Heart left ventricle (tissue), 16 donors: ENCODE data around the gene SND1. TPM values are rescaled to one million over a fixed set of nuclear protein-coding genes. Genes with fewer than 3 reads are reported as not detected.
A peak's percentile ranks its signal among the peaks of the same experiment; 100 is the strongest.

ENCODE experiments used
- ATAC-seq, 4 donors: fragments of 200-7000 bp; cut with Tn5 transposase; one replicate each; pipeline ENCODE4 v1.9.1; 2020 to 2022; ENCODE audit warnings: moderate library complexity in 4 of 4, mild to moderate bottlenecking in 3 of 4, moderate number of reproducible peaks in 1 of 4
- DNase-seq, 5 donors: peaks; one replicate each; pipeline ENCODE4 v3.0.0-alpha.2; 2020
- H3K27ac ChIP-seq, 12 donors: fragments of 200-600 bp; sonication (generic) in 4 of 12; one replicate each; pipeline versions ENCODE4 v1.5.0 to v1.8.0; 2016 to 2022; ENCODE audit warnings: mild to moderate bottlenecking in 2 of 12
- H3K27me3 ChIP-seq, 9 donors: fragments of 200-600 bp; sonication (generic) in 2 of 9; one replicate each; pipeline versions ENCODE4 v1.5.1 to v1.8.0; 2016 to 2022; ENCODE audit warnings: mild to moderate bottlenecking in 3 of 9
- H3K36me3 ChIP-seq, 9 donors: fragments of 200-600 bp; sonication (generic) in 2 of 9; one replicate each; pipeline versions ENCODE4 v1.5.0 to v1.8.0; 2018 to 2022; ENCODE audit warnings: mild to moderate bottlenecking in 2 of 9
- H3K4me1 ChIP-seq, 12 donors: fragments of 200-600 bp; sonication (generic) in 4 of 12; one replicate each; pipeline versions ENCODE4 v1.5.0 to v1.8.0; 2016 to 2022; ENCODE audit warnings: mild to moderate bottlenecking in 3 of 12
- H3K4me3 ChIP-seq, 12 donors: fragments of 200-600 bp; sonication (generic) in 4 of 12; one replicate each; pipeline versions ENCODE4 v1.5.0 to v1.8.0; 2017 to 2022; ENCODE audit warnings: mild to moderate bottlenecking in 9 of 12, moderate library complexity in 4 of 12
- H3K9me3 ChIP-seq, 12 donors: fragments of 200-600 bp; sonication (generic) in 4 of 12; one replicate each; pipeline versions ENCODE4 v1.5.0 to v1.8.0; 2016 to 2022; ENCODE audit warnings: mild to moderate bottlenecking in 1 of 12
- CTCF ChIP-seq, 12 donors: fragments of 200-600 bp; sonication (generic) in 4 of 12; IDR thresholded peaks; one replicate each; pipeline versions ENCODE4 v1.5.0 to v1.8.0; 2018 to 2022; ENCODE audit warnings: antibody characterized with exemption in 12 of 12, mild to moderate bottlenecking in 5 of 12
- POLR2A ChIP-seq, 2 donors: fragments of 450-650 bp; IDR thresholded peaks; one replicate each; pipeline ENCODE4 v1.6.1; 2017; ENCODE audit warnings: antibody characterized with exemption in 2 of 2, mild to moderate bottlenecking in 2 of 2, moderate library complexity in 2 of 2
- WGBS, 4 donors: extraction: QIAGEN DNeasy Blood & Tissue Kit in 2 of 4; methylation state at CpG; one replicate each; pipeline versions ENCODE4 v1.1.5 to v1.1.7; 2013 to 2018; 5-methylcytosine and 5-hydroxymethylcytosine counted together
- intact Hi-C, 10 donors: fragments of 100-400 bp; cut with DNase I; formaldehyde crosslinking; loops; one replicate each; pipeline versions ENCODE4 v1.11.1 to v1.14.2; 2022
- polyA plus RNA-seq, 2 donors: library from polyadenylated mRNA; stranded (reverse); fragments of 200-250 nt; gene quantifications; one replicate each; pipeline ENCODE4 v1.2.3, GENCODE V29; 2013
- total RNA-seq, 9 donors: library from RNA; depleted of rRNA in 2 of 9; stranded (reverse); fragments of >200 nt in 2 of 9; fragmentation: NEBNext Ultra II Directional in 3 of 9; extraction: Animal tissue kit (Norgen Biotek cat#: 25700) in 3 of 9; gene quantifications; one replicate each; pipeline versions ENCODE4 v1.1.0 to v1.2.4, GENCODE V29; 2016 to 2023
- donor health status: ischemic (EF 13 %, LVEDD 7.1; RV severe dilation, severe dysfunction).
- donor health status: healthy with polysubstance abuse.
- donor health status: DM: no; HTN: yes; CAD: no.
- donor health status: DM: no; HTN: no; CAD: no.
- donor health status: ischemic (EF 25% LVEDD 6.9; RV normal size, moderate dysfunction).
- donor health status: ischemic (EF 25% LVEDD 5.7; RV mildly dilated, moderate dysfunction).
- donor health status: healthy.
- donor health status: DM: yes; HTN: yes; CAD: no.
- donor health status: ischemic (EF 35%, LVEDD 5.7; RV mildly dilated, moderate dysfunction).
- donor health status: nonischemic (EF 11% LVEDD 7.7; RV severe dilation, severe dysfunction).
- donor health status: DM: yes; HTN: yes; CAD: no.
- donor health status: PGD.
- donor health status: ischemic (EF 29% LVEDD 5.4; RV normal size, mild dysfunction).
- donor health status: nonischemic (EF 23%, LVEDD 6.1; RV moderate dilation, normal function).

The SND1 gene
- total and polyA plus RNA-seq, 11 donors = 45.6 to 115 (median 76.3) TPM

GRCh38 chr7:127943541-127944521, 291.8 kb downstream of the SND1 start:
- no peak overlapping the region for H3K27ac ChIP-seq
- ATAC-seq (peak in 2 of 4 donors; percentile 24 to 59), DNase-seq (peak in 4 of 5 donors; percentile 23 to 36 (median 31))
- H3K4me1 ChIP-seq = peaks cover 0 to 17% (median 0%) of the 10 kb centered on the region in 12 donors
- peaks cover 0 to 4% (median 0%) of the 10 kb centered on the region in 9 donors for H3K36me3 ChIP-seq
- TF ChIP-seq POLR2A (IDR thresholded peaks at IDR 0.05) = no peak
- TF ChIP-seq CTCF (IDR thresholded peaks at IDR 0.05) = no peak
- no peak overlapping the region for H3K4me3 ChIP-seq
- H3K9me3 ChIP-seq = no peaks in the 10 kb centered on the region
- H3K27me3 ChIP-seq = no peaks in the 10 kb centered on the region
- intact Hi-C loops = loop anchor here in 1 of 10 donors (5.0 kb wide), 1 partner anchor 88 kb away; the partner anchor contains the start of gene LRRC4
- WGBS, 4 donors = 65 to 79% (median 71%) methylated on average over 14 to 16 of the region's 16 CpGs

- Histone ChIP-seq H3K36me3 (no peaks in the 10 kb centered on the region), H3K9me3 (no peaks in the 10 kb centered on the region), H3K4me1 (peaks cover 0 to 10% (median 0%) of the 10 kb centered on the region in 12 donors), H3K27ac (no peak overlapping the region), H3K4me3 (no peak overlapping the region), H3K27me3 (no peaks in the 10 kb centered on the region)
- intact Hi-C loops = no loop called here
- DNase-seq = no peak
- TF ChIP-seq CTCF (IDR thresholded peaks at IDR 0.05) (no peak), POLR2A (IDR thresholded peaks at IDR 0.05) (no peak)
- ATAC-seq = no peak
Measured at GRCh38 chr7:127946111-127946510, 294.1 kb downstream of the SND1 start.

GRCh38 chr7:127946847-127947246, 294.9 kb downstream of the SND1 start:
- intact Hi-C loops = no loop called here
- TF ChIP-seq CTCF (IDR thresholded peaks at IDR 0.05) = no peak
- TF ChIP-seq POLR2A (IDR thresholded peaks at IDR 0.05) = no peak
- Histone ChIP-seq H3K27me3 (no peaks in the 10 kb centered on the region), H3K4me1 (peaks cover 0 to 10% (median 0%) of the 10 kb centered on the region in 12 donors), H3K27ac (no peak overlapping the region), H3K36me3 (no peaks in the 10 kb centered on the region), H3K9me3 (no peaks in the 10 kb centered on the region), H3K4me3 (no peak overlapping the region)
- 89 to 98% (median 95%) methylated on average over 1 of the region's 1 CpG for WGBS, 4 donors
- DNase-seq (no peak), ATAC-seq (no peak)

- TF ChIP-seq POLR2A (IDR thresholded peaks at IDR 0.05) (no peak), CTCF (IDR thresholded peaks at IDR 0.05) (no peak)
- 93 to 96% (median 95%) methylated on average over 2 of the region's 2 CpGs for WGBS, 4 donors
- Histone ChIP-seq H3K9me3 (no peaks in the 10 kb centered on the region), H3K4me1 (peaks cover 0 to 13% (median 0%) of the 10 kb centered on the region in 12 donors), H3K36me3 (no peaks in the 10 kb centered on the region), H3K27ac (no peak overlapping the region), H3K4me3 (no peak overlapping the region), H3K27me3 (no peaks in the 10 kb centered on the region)
- DNase-seq (no peak), ATAC-seq (no peak)
- intact Hi-C loops = no loop called here
Measured at GRCh38 chr7:127948312-127948711, 296.3 kb downstream of the SND1 start.
